ENCODE measurements around the gene USP24. TPM values are rescaled to one million over a fixed set of nuclear protein-coding genes. Genes with fewer than 3 reads are reported as not detected.

Gene USP24
- total and polyA plus RNA-seq, 12 donors, result 11.3 to 45.1 (median 25.9) TPM

- Histone ChIP-seq H3K36me3 (replicated peaks in 1 of 2) (peaks cover 0 to 86% of the 10 kb centered on the region in 2 donors), H3K27me3 (no peaks in the 10 kb centered on the region), H3K9me3 (replicated peaks in 1 of 3) (no peaks in the 10 kb centered on the region), H3K27ac (no peak overlapping the region), H3K4me1 (replicated peaks in 1 of 2) (no peaks in the 10 kb centered on the region), H3K4me3 (no peak overlapping the region)
- DNase-seq, result no peak
- 89 to 95% (median 91%) methylated on average over 2 of the region's 2 CpGs for WGBS, 4 donors
- TF ChIP-seq CTCF (IDR thresholded peaks at IDR 0.05) (no peak), POLR2A (IDR thresholded peaks at IDR 0.05) (no peak)
- intact Hi-C loops (cut with DNase I), result no loop called here
Measured at GRCh38 chr1:55092475-55092874, 122.7 kb downstream of the USP24 start.

GRCh38 chr1:55089683-55090082 is 125.5 kb downstream of the USP24 start:
- intact Hi-C loops (cut with DNase I), result no loop called here
- DNase-seq, result no peak
- Histone ChIP-seq H3K27me3 (no peaks in the 10 kb centered on the region), H3K4me1 (replicated peaks in 1 of 2) (no peaks in the 10 kb centered on the region), H3K27ac (no peak overlapping the region), H3K9me3 (replicated peaks in 1 of 3) (no peaks in the 10 kb centered on the region), H3K4me3 (no peak overlapping the region), H3K36me3 (replicated peaks in 1 of 2) (peaks cover 0 to 89% of the 10 kb centered on the region in 2 donors)
- 92 to 97% (median 95%) methylated on average over 2 of the region's 2 CpGs for WGBS, 4 donors
- TF ChIP-seq CTCF (IDR thresholded peaks at IDR 0.05), result no peak
- TF ChIP-seq POLR2A (IDR thresholded peaks at IDR 0.05), result no peak

GRCh38 chr1:55088413-55088812 is 126.8 kb downstream of the USP24 start:
- WGBS, 4 donors, result 78 to 88% (median 81%) methylated on average over 4 of the region's 4 CpGs
- no peaks in the 10 kb centered on the region for H3K27me3 ChIP-seq
- no peaks in the 10 kb centered on the region for H3K4me1 ChIP-seq (replicated peaks in 1 of 2)
- no peak for DNase-seq
- H3K27ac ChIP-seq, result no peak overlapping the region
- intact Hi-C loops (cut with DNase I), result no loop called here
- no peak overlapping the region for H3K4me3 ChIP-seq
- TF ChIP-seq CTCF (IDR thresholded peaks at IDR 0.05) (no peak), POLR2A (IDR thresholded peaks at IDR 0.05) (no peak)
- peaks cover 0 to 94% of the 10 kb centered on the region in 2 donors for H3K36me3 ChIP-seq (replicated peaks in 1 of 2)
- H3K9me3 ChIP-seq (replicated peaks in 1 of 3), result no peaks in the 10 kb centered on the region

GRCh38 chr1:55087439-55087838 is 127.7 kb downstream of the USP24 start:
- no peak overlapping the region for H3K4me3 ChIP-seq
- H3K27ac ChIP-seq, result no peak overlapping the region
- DNase-seq, result no peak
- TF ChIP-seq POLR2A (IDR thresholded peaks at IDR 0.05), result no peak
- no peak for TF ChIP-seq CTCF (IDR thresholded peaks at IDR 0.05)
- intact Hi-C loops (cut with DNase I), result no loop called here
- peaks cover 0 to 91% of the 10 kb centered on the region in 2 donors for H3K36me3 ChIP-seq (replicated peaks in 1 of 2)
- no peaks in the 10 kb centered on the region for H3K27me3 ChIP-seq
- no peaks in the 10 kb centered on the region for H3K4me1 ChIP-seq (replicated peaks in 1 of 2)
- WGBS, 4 donors, result 90 to 92% (median 91%) methylated on average over 3 of the region's 3 CpGs
- H3K9me3 ChIP-seq (replicated peaks in 1 of 3), result no peaks in the 10 kb centered on the region
